ENCODE data around the gene CBL.
"Not testable (repeated sequence)": the region's sequence is repeated elsewhere in the genome, so short reads cannot be mapped to it uniquely, and the experiment has no call there.

CBL gene

DNA sequence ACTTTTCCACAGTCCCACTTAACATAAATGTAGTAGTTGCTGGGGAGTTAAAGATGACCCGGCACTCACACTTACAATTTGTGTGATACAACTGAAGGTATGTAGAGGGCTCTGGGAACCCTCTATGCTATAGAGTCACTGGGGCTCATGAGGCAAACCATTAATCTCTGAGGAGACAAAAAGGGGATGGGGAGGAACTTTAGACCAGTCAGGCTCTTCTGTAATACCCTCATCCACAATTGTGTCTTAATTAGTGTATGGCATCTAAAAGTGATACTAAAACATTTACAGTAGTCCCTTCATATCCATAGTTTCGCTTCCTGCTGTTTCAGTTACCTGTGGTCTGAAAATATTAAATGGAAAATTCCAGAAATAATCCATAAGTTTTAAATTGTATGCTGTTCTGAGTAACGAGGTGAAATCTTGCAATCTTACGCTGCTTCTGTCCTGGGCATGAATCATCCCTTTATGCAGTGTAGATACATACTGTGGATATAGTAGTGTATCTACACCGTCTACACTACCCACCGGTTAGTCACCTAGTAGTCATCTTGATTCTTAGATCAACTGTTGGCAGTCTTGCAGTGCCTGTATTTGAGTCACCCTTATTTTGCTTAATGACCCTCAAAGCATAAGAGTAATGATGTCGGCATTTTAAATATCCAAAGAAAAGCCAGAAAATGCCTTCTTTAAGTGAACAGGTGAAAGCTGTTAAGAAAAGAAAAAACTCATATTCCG is 12.2 kb downstream of the CBL start:
- DNase-seq (ENCODE audit: low read depth), result peak; percentile 89

DNA sequence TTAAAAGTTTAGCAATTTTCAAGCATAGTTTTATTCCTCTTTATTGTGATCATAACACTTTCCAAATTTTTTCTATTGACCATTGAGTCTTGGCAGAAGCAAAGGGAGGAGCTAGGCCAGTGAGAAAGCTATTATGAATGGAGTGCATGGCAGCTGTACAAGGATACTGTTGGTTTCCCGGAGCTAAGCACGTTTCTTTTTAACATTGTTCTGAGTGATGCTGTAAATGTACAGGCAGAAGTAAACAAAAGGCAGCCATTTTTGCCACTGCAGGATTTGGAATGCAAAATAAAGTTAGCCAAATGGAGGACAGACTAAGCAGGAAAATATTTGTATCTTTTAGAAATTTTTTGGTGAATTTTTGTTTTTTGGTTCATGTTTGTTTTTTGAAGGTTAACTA is 16.2 kb downstream of the CBL start:
- DNase-seq (ENCODE audit: low read depth), result peak; percentile 49

- no peak for DNase-seq (ENCODE audit: low read depth)
These were observed 16.8 kb downstream of the CBL start for GRCh38 chr11:119222891-119223290.

DNA sequence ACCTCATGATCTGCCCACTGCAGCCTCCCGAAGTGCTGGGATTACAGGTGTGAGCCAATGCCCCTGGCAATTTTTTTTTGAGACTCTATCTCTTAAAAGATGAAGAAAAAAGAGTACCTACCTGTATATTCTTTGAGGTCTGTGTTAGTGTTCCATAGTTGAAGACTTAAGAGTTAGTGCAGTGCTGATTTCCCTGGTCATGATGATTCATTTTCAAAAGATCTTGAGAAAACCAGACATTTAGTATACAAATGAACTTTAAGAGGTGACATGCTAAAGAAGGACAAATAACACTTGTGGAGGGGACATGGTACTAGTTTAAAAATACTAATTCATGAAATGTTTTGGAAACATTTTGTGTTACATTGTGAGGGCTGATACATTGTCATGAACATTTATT is 17.7 kb downstream of the CBL start:
- DNase-seq (ENCODE audit: low read depth), result no peak

DNA sequence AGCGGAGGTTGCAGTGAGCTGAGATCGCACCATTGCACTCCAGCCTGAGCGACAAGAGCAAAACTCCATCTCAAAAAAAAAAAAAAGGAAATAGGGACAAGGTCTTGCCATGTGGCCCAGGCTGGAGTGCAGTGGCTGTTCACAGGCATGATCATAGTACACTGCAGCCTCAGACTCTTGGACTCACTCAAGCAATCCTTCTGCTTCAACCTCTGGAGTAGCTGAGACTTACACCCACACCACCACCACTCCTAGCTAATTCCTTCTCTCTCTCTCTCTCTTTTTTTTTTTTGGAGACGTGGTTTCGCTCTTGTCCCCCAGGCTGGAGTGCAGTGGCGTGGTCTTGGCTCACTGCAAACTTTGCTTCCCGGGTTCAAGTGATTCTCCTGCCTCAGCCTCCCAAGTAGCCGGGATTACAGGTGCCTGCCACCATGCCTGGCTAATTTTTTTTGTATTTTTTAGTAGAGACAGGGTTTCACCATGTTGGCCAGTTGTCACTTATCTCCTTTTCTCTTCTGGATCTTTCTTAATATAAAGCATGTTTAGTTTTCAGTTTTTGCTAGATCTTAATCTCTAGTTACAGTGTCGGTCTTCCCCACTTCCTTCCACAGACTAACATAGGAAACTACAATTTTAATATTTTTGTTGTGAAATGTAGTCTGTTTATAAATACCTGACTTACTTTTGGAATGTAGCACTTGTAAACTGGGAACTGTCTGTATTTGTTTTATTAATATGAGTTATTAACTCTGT is 22.6 kb downstream of the CBL start:
- not testable (repeated sequence) for DNase-seq (ENCODE audit: low read depth)

DNA sequence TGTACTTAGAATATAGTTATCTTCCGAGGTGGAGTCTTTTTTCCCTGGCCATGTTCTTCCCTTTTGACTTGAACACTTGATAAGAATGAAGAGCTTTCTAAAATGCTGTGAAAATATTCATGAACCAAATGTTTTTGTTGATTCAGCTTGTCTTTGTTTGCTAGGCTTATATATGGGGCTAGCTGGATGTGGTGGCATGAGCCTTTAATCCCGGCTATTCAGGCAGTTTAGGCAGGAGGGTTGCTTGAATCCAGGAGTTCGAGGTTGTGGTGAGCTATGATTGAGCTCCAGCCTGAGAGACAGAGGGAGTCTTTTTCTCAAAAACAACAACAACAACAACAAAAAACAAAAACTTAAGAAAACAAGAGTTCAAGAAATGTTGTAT is 23.1 kb downstream of the CBL start:
- DNase-seq (ENCODE audit: low read depth), result no peak

- DNase-seq (ENCODE audit: low read depth), result no peak
These were observed 23.6 kb downstream of the CBL start for GRCh38 chr11:119229741-119230140.

- no peak for DNase-seq (ENCODE audit: low read depth)
These were observed 30.4 kb downstream of the CBL start for GRCh38 chr11:119236490-119236889.

- no peak for DNase-seq (ENCODE audit: low read depth)
These were observed 30.8 kb downstream of the CBL start for GRCh38 chr11:119236891-119237290.

DNA sequence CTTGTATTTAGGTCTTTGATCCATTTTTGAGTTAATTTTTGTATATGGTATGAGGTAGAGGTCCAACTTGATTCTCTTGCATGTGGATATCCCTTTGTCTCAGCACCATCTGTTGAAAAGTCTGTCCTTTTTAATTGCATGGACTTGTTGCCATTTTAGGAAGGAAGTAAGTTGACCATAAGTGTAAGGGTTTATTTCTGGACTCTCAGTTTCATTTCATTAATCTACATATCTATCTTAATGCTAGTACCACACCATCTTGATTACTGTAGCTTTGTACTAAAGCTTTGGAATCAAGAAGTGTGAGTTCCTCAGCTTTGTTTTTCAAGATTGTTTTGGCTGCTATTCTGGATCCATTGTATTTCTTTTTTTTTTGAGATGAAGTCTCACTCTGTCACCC is 31.4 kb downstream of the CBL start:
- DNase-seq (ENCODE audit: low read depth), result no peak

- DNase-seq (ENCODE audit: low read depth), result no peak
These were observed 42.9 kb downstream of the CBL start for GRCh38 chr11:119248750-119249670.

- DNase-seq (ENCODE audit: low read depth), result no peak
These were observed 43.5 kb downstream of the CBL start for GRCh38 chr11:119249671-119250010.

GRCh38 chr11:119251114-119251513 is 45.0 kb downstream of the CBL start:
- no peak for DNase-seq (ENCODE audit: low read depth)

DNA sequence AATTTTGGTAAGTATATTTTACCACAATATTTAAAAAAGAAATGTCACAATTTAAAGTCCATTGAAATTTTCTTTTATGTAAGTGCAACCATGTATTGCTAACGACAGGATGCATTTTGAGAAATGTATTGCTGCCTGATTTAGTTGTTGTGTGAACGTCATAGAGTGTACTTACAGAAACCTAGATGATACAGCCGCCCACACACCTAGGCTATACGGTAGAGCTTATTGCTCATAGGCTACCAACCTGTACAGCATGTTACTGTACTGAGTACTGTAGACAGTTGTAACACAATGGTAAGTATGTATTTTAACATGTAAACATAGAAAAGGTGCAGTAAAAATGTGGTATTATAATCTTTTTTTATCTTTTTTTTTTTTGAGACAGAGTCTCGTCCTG is 48.1 kb downstream of the CBL start:
- no peak for DNase-seq (ENCODE audit: low read depth)

GRCh38 chr11:119258180-119258579 is 52.0 kb downstream of the CBL start:
- no peak for DNase-seq (ENCODE audit: low read depth)

DNA sequence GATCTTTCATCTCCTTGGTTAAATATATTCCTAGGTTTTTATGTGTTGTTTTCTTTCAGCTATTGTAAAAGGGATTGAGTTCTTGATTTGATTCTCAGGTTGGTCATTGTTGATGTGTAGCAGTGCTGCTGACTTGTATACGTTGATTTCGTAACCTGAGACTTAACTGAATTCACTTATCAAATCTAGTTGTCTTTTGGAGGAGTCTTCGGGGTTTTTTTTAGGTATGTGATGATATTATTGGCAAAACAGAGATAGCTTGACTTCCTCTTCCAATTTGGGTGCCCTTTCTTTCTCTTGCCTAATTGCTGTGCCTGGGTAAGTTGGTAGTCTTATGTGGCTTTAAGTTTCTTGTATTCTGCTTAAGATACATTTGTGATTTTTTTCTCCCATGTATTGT is 52.8 kb downstream of the CBL start:
- DNase-seq (ENCODE audit: low read depth), result no peak

- peak; percentile 45 for DNase-seq (ENCODE audit: low read depth)
These were observed 56.7 kb downstream of the CBL start for GRCh38 chr11:119262668-119263351.

- DNase-seq (ENCODE audit: low read depth), result no peak
These were observed 57.3 kb downstream of the CBL start for GRCh38 chr11:119263352-119263940.

- no peak for DNase-seq (ENCODE audit: low read depth)
These were observed 59.9 kb downstream of the CBL start for GRCh38 chr11:119266063-119266462.

GRCh38 chr11:119266517-119267255 is 60.5 kb downstream of the CBL start:
- DNase-seq (ENCODE audit: low read depth), result no peak

- no peak for DNase-seq (ENCODE audit: low read depth)
These were observed 61.5 kb downstream of the CBL start for GRCh38 chr11:119267645-119268044.

Measured in stromal cell of bone marrow (primary cell).